K562 (cell line): ENCODE data around the gene MEX3D. TPM values are rescaled to one million over a fixed set of nuclear protein-coding genes. Genes with fewer than 3 reads are reported as not detected.

ENCODE experiments used
- ATAC-seq: fragments of 200-7000 bp; cut with Tn5 transposase; 3 replicates; pipeline ENCODE4 v1.9.1; 2020; ENCODE audit warnings: moderate library complexity
- BruUV-seq: library from RNA; stranded (reverse); fragments of 400-500 nt; replicated peaks from 2 replicates; lab custom pipeline; 2021; lab: Mats Ljungman, UMichigan
- CTCF ChIA-PET: fragments of 300-600 bp; formaldehyde crosslinking; extraction: SDS; loops from one replicate; lab custom pipeline; 2021; ENCODE audit warnings: low intra/inter-chr PET ratio; lab: Yijun Ruan, JAX
- POLR2A ChIA-PET: fragments of 300-600, 350-650 bp; sonication (Branson Sonifier 250); formaldehyde crosslinking; extraction: SDS; loops from one replicate; lab custom pipeline; 2021; ENCODE audit warnings: antibody characterized with exemption, inconsistent platforms; lab: Yijun Ruan, JAX
- DNase-seq, 4 experiments: peaks; one replicate each; pipeline versions ENCODE4 v3.0.0 to v3.0.0-alpha.2; 2011 to 2018; ENCODE audit warnings: low spot score in 3 of 4, mixed read lengths in 3 of 4; ENCODE audit errors: extremely low read depth in 1 of 4
- FAIRE-seq: peaks from 2 replicates; lab custom pipeline; 2011; peaks lifted over from hg19 to GRCh38; lab: Jason Lieb, UNC
- H2AFZ ChIP-seq: 2 replicates; pipeline ENCODE4 v1.6.0; 2011; ENCODE audit warnings: low read depth, low read length, control low read depth, inconsistent platforms
- H3K27ac ChIP-seq: fragments of 200-600 bp; 3 replicates; pipeline ENCODE4 v1.8.0; 2011; ENCODE audit warnings: low read depth, mild to moderate bottlenecking, control low read depth, inconsistent platforms, low read length, moderate library complexity, mixed read lengths; ENCODE audit errors: extremely low read depth
- H3K27me3 ChIP-seq, 2 experiments: fragments of 300-600 bp in 1 of 2; 2 replicates in 1 of 2; 3 replicates in 1 of 2; pipeline versions ENCODE4 v1.6.0 to v1.8.0; 2011; ENCODE audit warnings: inconsistent platforms in 2 of 2, low read length in 2 of 2, mild to moderate bottlenecking in 1 of 2, mixed read lengths in 1 of 2, moderate library complexity in 1 of 2; ENCODE audit not compliant: control insufficient read depth in 2 of 2, insufficient read depth in 2 of 2
- H3K36me3 ChIP-seq: fragments of 300-600 bp; 3 replicates; pipeline ENCODE4 v1.8.0; 2011; ENCODE audit warnings: mild to moderate bottlenecking, low read length, inconsistent platforms; ENCODE audit not compliant: control insufficient read depth, insufficient read depth
- H3K4me1 ChIP-seq, 2 experiments: fragments of 200-600 bp in 1 of 2; replicated peaks in 1 of 2; 2 replicates in 1 of 2; 3 replicates in 1 of 2; pipeline versions ENCODE4 v1.5.1 to v1.8.0; 2011; ENCODE audit warnings: inconsistent platforms in 2 of 2, low read length in 2 of 2, mild to moderate bottlenecking in 1 of 2, mixed read lengths in 1 of 2, moderate library complexity in 1 of 2; ENCODE audit not compliant: control insufficient read depth in 2 of 2, insufficient read depth in 2 of 2
- H3K4me2 ChIP-seq: 2 replicates; pipeline ENCODE4 v1.6.1; 2011; ENCODE audit warnings: low read length, control low read depth, inconsistent platforms, mixed read lengths; ENCODE audit not compliant: insufficient read depth
- H3K4me3 ChIP-seq: fragments of 200-600 bp; sonication (generic), shearing (Covaris generic); 2 replicates; pipeline ENCODE4 v1.5.1; 2016; ENCODE audit warnings: control low read depth, inconsistent platforms
- H3K79me2 ChIP-seq: fragments of 200-600 bp; 3 replicates; pipeline ENCODE4 v1.8.0; 2011; ENCODE audit warnings: low read length, inconsistent platforms; ENCODE audit not compliant: control insufficient read depth, insufficient read depth
- H3K9ac ChIP-seq, 2 experiments: 2 replicates each; pipeline versions ENCODE4 v1.6.0 to v1.6.1; 2011; ENCODE audit warnings: low read depth in 2 of 2, low read length in 2 of 2, control low read depth in 1 of 2, inconsistent platforms in 1 of 2, mild to moderate bottlenecking in 1 of 2, mixed read lengths in 1 of 2; ENCODE audit not compliant: insufficient read depth in 1 of 2
- H3K9me1 ChIP-seq: one replicate; pipeline ENCODE4 v1.6.0; 2011; ENCODE audit warnings: inconsistent platforms, mild to moderate bottlenecking, low read length, moderate library complexity; ENCODE audit not compliant: control insufficient read depth, insufficient read depth
- H3K9me3 ChIP-seq: replicated peaks from 2 replicates; pipeline ENCODE4 v1.5.1; 2011; ENCODE audit warnings: low read depth, low read length, inconsistent platforms; ENCODE audit not compliant: control insufficient read depth, insufficient read depth
- H4K20me1 ChIP-seq: replicated peaks from 2 replicates; pipeline ENCODE4 v1.6.1; 2011; ENCODE audit warnings: low read length, inconsistent platforms, mixed read lengths; ENCODE audit not compliant: control insufficient read depth, insufficient read depth
- ARNT ChIP-seq, 2 experiments: fragments of 450-650 bp; IDR thresholded peaks; 2 replicates each; pipeline ENCODE4 v1.6.1; 2016; ENCODE audit warnings: mild to moderate bottlenecking in 1 of 2
- BRCA1 ChIP-seq, 2 experiments: fragments of 450-650 bp in 1 of 2; sonication (generic) in 1 of 2; formaldehyde crosslinking in 1 of 2; IDR thresholded peaks; 2 replicates each; pipeline versions ENCODE4 v1.5.0 to v1.6.1; 2017 to 2020; ENCODE audit warnings: mild to moderate bottlenecking in 1 of 2, missing genetic modification reagents in 1 of 2
- ERF ChIP-seq: fragments of 450-650 bp; formaldehyde crosslinking; IDR thresholded peaks from 2 replicates; pipeline ENCODE4 v1.4.0; 2020; ENCODE audit warnings: mild to moderate bottlenecking, mixed read lengths
- GATAD2B ChIP-seq: fragments of 450-650 bp; IDR thresholded peaks from 2 replicates; pipeline ENCODE4 v1.6.1; 2017; ENCODE audit warnings: mild to moderate bottlenecking, borderline replicate concordance
- MCM7 ChIP-seq, 2 experiments: fragments of 450-650 bp; IDR thresholded peaks; 2 replicates each; pipeline ENCODE4 v1.6.1; 2016 to 2018
- NFATC3 ChIP-seq: fragments of 450-650 bp; IDR thresholded peaks from 2 replicates; pipeline ENCODE4 v1.6.1; 2017; ENCODE audit warnings: mild to moderate bottlenecking
- NR2C1 ChIP-seq, 2 experiments: fragments of 450-650 bp; IDR thresholded peaks; 2 replicates each; pipeline ENCODE4 v1.6.1; 2017; ENCODE audit warnings: mild to moderate bottlenecking in 2 of 2, antibody characterized with exemption in 1 of 2, inconsistent platforms in 1 of 2, missing compliant biosample characterization in 1 of 2, missing genetic modification characterization in 1 of 2
- PCBP1 ChIP-seq: fragments of 200-400 bp; formaldehyde crosslinking; IDR thresholded peaks from 2 replicates; pipeline ENCODE4 v1.6.1; 2018; ENCODE audit warnings: mild to moderate bottlenecking, low read depth, low read length; ENCODE audit not compliant: poor library complexity, severe bottlenecking
- PHF20 ChIP-seq: fragments of 450-650 bp; IDR thresholded peaks from 2 replicates; pipeline ENCODE4 v1.6.1; 2018; ENCODE audit not compliant: partially characterized antibody
- RUNX1 ChIP-seq: sonication (generic); IDR thresholded peaks from 2 replicates; pipeline ENCODE4 v1.6.1; 2016; ENCODE audit warnings: antibody characterized with exemption, low read depth
- ZFPM2 ChIP-seq: fragments of 250-450 bp; sonication (Bioruptor Pico); IDR thresholded peaks from 2 replicates; pipeline ENCODE4 v1.5.1; 2022; ENCODE audit warnings: mild to moderate bottlenecking
- ZKSCAN8 ChIP-seq: fragments of 200-800 bp; sonication (Bioruptor generic); IDR thresholded peaks from 2 replicates; pipeline ENCODE4 v1.6.1; 2016; ENCODE audit warnings: missing genetic modification characterization, missing compliant biosample characterization
- ZNF561 ChIP-seq: fragments of 450-650 bp; formaldehyde crosslinking; conservative IDR thresholded peaks from 2 replicates; pipeline ENCODE4 v1.4.0; 2020; ENCODE audit warnings: mild to moderate bottlenecking, moderate library complexity
- WGBS: fragments of 100-300 bp; shearing (Covaris generic); methylation state at CpG from one replicate; pipeline ENCODE4 v1.1.6; 2016; ENCODE audit warnings: low coverage, mixed read lengths; ENCODE audit not compliant: insufficient coverage; ENCODE audit errors: missing lambda C conversion rate; 5-methylcytosine and 5-hydroxymethylcytosine counted together
- in situ Hi-C: fragments of 300-500 bp; cut with MboI; formaldehyde crosslinking; loops from 4 replicates; pipeline ENCODE4 v1.15.0; 2018; ENCODE audit warnings: inconsistent platforms, mixed read lengths
- intact Hi-C: fragments of 100-400 bp; cut with micrococcal nuclease; formaldehyde crosslinking; loops from 2 replicates; pipeline ENCODE4 v1.14.2; 2022
- polyA plus RNA-seq, 8 experiments: library from polyadenylated mRNA; depleted of rRNA in 4 of 8; stranded (reverse) in 5 of 8; unstranded in 3 of 8; fragments of >200 nt; fragmentation: Nextera tagmentation in 2 of 8; fragmentation: Illumina TruSeq in 1 of 8; extraction: Ambion mirVana in 2 of 8; extraction: Trizol in 1 of 8; gene quantifications; 2 replicates each; pipeline versions ENCODE4 v1.2.1 to v1.2.3, GENCODE V29; 2011 to 2014; ENCODE audit warnings: inconsistent platforms in 1 of 8, missing spikeins in 1 of 8
- total RNA-seq, 7 experiments: library from RNA; depleted of rRNA in 6 of 7; stranded (reverse); fragments of >200 nt in 6 of 7; fragmentation: Illumina TruSeq in 2 of 7; extraction: Trizol in 2 of 7; gene quantifications; 2 replicates each; pipeline versions ENCODE4 v1.2.1 to v1.2.3, GENCODE V29; 2011 to 2021; ENCODE audit warnings: low replicate concordance in 1 of 7
- TF ChIP-seq, protein P1 (sequence below), 3 experiments: fragments of 200-800 bp in 1 of 3; sonication (Bioruptor generic) in 1 of 3; sonication (generic) in 1 of 3; formaldehyde crosslinking in 1 of 3; IDR thresholded peaks; 2 replicates each; pipeline versions ENCODE4 v1.6.1 to v1.8.0; 2016 to 2022; ENCODE audit warnings: mild to moderate bottlenecking in 2 of 3, missing compliant biosample characterization in 2 of 3, missing genetic modification characterization in 2 of 3, missing genetic modification reagents in 1 of 3
- TF ChIP-seq, protein P2 (sequence below): fragments of 200-800 bp; sonication (Bioruptor generic); IDR thresholded peaks from 2 replicates; pipeline ENCODE4 v1.6.1; 2017; ENCODE audit warnings: missing genetic modification characterization, missing compliant biosample characterization
- TF ChIP-seq, protein P3 (sequence below): fragments of 250-450 bp; sonication (Bioruptor Pico); IDR thresholded peaks from 2 replicates; pipeline ENCODE4 v1.8.0; 2021; ENCODE audit warnings: moderate library complexity, mild to moderate bottlenecking, inconsistent platforms
- TF ChIP-seq, protein P4 (sequence below): sonication (generic); formaldehyde crosslinking; IDR thresholded peaks from 2 replicates; pipeline ENCODE4 v1.8.0; 2022; ENCODE audit warnings: mild to moderate bottlenecking, low read depth, missing genetic modification reagents

MEX3D gene
- total and polyA plus RNA-seq, 9 of the 15 experiments (the other 6 are each of a cell fraction or from before 2014, with no cell fraction given) = 1.7 to 39.3 (median 5.7) TPM

DNA sequence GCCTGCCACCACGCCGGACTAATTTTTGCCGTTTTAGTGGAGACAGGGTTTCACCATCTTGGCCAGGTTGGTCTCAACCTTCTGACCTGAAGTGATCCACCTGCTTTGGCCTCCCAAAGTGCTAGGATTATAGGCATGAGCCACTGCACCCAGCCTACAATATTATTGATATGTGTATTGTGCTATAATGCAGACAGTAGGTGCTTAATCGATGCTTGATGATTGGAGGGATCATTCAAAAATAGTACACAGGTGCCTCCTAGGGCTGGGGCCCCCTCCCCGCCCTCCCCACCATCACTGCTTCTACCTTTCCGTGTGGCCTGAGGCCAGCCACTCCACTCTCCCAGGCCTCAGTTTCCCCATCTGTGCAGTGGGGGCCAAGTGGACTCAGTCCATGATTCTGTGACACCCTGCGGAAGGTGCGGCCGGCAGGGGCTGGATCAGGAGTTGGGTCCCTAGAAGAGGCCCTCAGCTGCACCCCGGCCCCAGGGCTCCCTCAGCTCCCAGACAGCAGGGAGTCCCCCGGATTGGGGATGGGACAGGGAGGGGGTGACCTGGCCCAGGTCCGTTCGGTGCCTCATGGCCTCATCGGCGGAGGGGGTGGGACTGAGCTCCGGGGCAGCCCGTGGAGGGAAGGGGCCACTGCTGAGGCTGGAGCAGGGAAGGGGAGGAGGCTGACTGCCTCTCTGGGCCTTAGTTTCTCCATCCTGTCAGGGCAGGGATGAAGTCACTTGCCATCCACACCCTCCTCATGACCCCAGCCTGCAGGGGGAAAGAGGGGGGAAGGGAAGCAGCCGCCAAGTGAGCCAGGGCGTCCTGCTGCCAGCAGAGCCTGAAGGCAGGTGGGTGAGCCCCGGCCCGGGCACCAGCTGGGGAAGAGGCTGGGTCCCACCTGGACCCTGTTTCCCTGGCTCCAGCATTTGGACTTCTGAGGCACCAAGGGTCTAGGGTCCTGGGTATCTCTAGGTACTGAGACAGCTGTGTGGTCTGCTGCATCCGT lies 56.5 kb downstream of the MEX3D start:
- H3K36me3 ChIP-seq = peaks cover 4% of the 10 kb centered on the region; the same call in 1 of the 3 replicates
- POLR2A ChIA-PET = interaction anchor here (1.0 kb wide), 3 partner anchors 9 to 35 kb away, joined by 3 to 4 read pairs (median 3); no protein-coding TSS in a partner anchor
- H3K9me1 ChIP-seq = no peaks in the 10 kb centered on the region
- no TSS peak for BruUV-seq
- H4K20me1 ChIP-seq = no peaks in the 10 kb centered on the region
- peaks cover 3% of the 10 kb centered on the region for H3K9me3 ChIP-seq
- WGBS = 76% methylated on average over 17 of the region's 22 CpGs
- in situ Hi-C loops = no loop called here
- no peak overlapping the region for H2AFZ ChIP-seq
- FAIRE-seq (no peak), DNase-seq (no peak), ATAC-seq (no peak)
- peaks cover 11% of the 10 kb centered on the region; the same call in 2 of the 3 replicates for H3K79me2 ChIP-seq
- peak overlapping the region in 1 of 2 experiments; percentile 96; a peak in 2 of 4 replicates for H3K9ac ChIP-seq
- no peak overlapping the region for H3K27ac ChIP-seq
- CTCF ChIA-PET = no interaction called here
- no peak overlapping the region; the same call in 1 of the 2 replicates for H3K4me3 ChIP-seq
- no peaks in the 10 kb centered on the region for H3K27me3 ChIP-seq
- peaks cover 12 to 65% of the 10 kb centered on the region in 2 experiments for H3K4me1 ChIP-seq
- intact Hi-C loops = loop anchor here (2.0 to 5.0 kb wide), 2 partner anchors 33 to 54 kb away; partner anchors contain the start of gene C19orf25
- H3K4me2 ChIP-seq = peak overlapping the region; percentile 97; the same call in 1 of the 2 replicates
- no peak for TF ChIP-seq GATAD2B
- TF ChIP-seq PCBP1 = no peak
- no peak for TF ChIP-seq PHF20
- TF ChIP-seq ERF (CRISPR knock-in tag) = no peak
- TF ChIP-seq ZNF561 (CRISPR knock-in tag) = no peak
- TF ChIP-seq, protein P1, sequence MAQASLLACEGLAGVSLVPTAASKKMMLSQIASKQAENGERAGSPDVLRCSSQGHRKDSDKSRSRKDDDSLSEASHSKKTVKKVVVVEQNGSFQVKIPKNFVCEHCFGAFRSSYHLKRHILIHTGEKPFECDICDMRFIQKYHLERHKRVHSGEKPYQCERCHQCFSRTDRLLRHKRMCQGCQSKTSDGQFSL (CRISPR knock-in tag; IDR thresholded peaks at IDR 0.05) = peak; percentile 19; the same call in 1 of the 2 replicates
- TF ChIP-seq, protein P1 (tag; IDR thresholded peaks at IDR 0.05) = no peak
- TF ChIP-seq, protein P2, sequence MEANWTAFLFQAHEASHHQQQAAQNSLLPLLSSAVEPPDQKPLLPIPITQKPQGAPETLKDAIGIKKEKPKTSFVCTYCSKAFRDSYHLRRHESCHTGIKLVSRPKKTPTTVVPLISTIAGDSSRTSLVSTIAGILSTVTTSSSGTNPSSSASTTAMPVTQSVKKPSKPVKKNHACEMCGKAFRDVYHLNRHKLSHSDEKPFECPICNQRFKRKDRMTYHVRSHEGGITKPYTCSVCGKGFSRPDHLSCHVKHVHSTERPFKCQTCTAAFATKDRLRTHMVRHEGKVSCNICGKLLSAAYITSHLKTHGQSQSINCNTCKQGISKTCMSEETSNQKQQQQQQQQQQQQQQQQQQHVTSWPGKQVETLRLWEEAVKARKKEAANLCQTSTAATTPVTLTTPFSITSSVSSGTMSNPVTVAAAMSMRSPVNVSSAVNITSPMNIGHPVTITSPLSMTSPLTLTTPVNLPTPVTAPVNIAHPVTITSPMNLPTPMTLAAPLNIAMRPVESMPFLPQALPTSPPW = 0 out of 2 replicates have a peak, but pooled peaks have one; percentile 11
- no peak for TF ChIP-seq MCM7 (IDR thresholded peaks at IDR 0.05)
- peak; percentile 87 for TF ChIP-seq ZKSCAN8
- TF ChIP-seq, protein P3, sequence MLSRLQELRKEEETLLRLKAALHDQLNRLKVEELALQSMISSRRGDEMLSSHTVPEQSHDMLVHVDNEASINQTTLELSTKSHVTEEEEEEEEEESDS (CRISPR knock-in tag) = no peak
- TF ChIP-seq ZFPM2 = no peak
- TF ChIP-seq NR2C1 (IDR thresholded peaks at IDR 0.05) = no peak
- no peak for TF ChIP-seq NR2C1 (tag; IDR thresholded peaks at IDR 0.05)
- TF ChIP-seq, protein P4, sequence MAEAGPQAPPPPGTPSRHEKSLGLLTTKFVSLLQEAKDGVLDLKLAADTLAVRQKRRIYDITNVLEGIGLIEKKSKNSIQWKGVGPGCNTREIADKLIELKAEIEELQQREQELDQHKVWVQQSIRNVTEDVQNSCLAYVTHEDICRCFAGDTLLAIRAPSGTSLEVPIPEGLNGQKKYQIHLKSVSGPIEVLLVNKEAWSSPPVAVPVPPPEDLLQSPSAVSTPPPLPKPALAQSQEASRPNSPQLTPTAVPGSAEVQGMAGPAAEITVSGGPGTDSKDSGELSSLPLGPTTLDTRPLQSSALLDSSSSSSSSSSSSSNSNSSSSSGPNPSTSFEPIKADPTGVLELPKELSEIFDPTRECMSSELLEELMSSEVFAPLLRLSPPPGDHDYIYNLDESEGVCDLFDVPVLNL = no peak
- no peak for TF ChIP-seq RUNX1
- TF ChIP-seq BRCA1 (IDR thresholded peaks at IDR 0.05) = no peak
- TF ChIP-seq BRCA1 (CRISPR knock-in tag; IDR thresholded peaks at IDR 0.05) = no peak
- no peak for TF ChIP-seq NFATC3
- no peak for TF ChIP-seq ARNT (IDR thresholded peaks at IDR 0.05)
